ENCODE data around the gene ADARB2. TPM values are rescaled to one million over a fixed set of nuclear protein-coding genes. Genes with fewer than 3 reads are reported as not detected.

The ADARB2 gene
- total RNA-seq, 3 donors from 2014 or later: 0.31 to 4.2 TPM; not detected in 1

DNA sequence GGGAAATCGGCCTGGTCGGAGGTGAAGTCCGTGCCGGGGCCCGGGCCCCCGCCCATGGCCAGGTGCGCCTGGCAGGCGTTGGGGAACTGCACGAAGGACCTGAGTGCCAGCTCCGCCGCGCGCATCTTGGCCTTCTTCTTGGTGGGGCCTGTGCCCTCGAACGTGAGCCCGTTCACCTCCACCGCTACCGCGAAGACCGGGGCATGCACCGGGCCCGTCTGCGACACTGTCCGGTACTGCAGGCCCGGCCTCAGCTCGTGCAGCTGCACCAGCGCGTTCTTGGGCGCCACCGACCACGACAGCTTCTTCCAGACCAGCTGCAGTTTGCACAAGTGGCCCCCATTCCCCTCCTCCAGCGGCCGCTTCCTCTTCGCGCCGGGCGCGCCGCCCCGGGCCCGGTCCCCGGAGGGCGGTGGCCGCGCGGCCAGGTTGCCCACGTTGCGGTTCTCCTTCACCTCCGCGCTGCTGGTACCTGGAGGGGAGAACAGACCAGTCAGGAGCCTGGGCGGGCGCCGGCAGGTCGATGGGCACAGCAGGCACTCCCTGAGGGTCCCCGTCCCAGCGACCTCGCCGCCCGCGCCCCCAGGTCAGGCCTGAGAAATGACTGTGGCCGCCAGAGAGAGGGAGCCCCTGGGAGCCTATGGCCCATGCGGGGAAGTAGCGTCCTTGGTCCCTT, 373.7 kb downstream of the ADARB2 start:
- intact Hi-C loops (cut with DNase I, micrococcal nuclease): no loop called here
- no peak for ATAC-seq
- Histone ChIP-seq H3K4me1 (ENCODE audit: low read depth) (no peaks in the 10 kb centered on the region), H3K9me3 (no peaks in the 10 kb centered on the region), H3K4me3 (no peak overlapping the region), H3K36me3 (ENCODE audit: low read depth) (no peaks in the 10 kb centered on the region)
- TF ChIP-seq, protein P1, sequence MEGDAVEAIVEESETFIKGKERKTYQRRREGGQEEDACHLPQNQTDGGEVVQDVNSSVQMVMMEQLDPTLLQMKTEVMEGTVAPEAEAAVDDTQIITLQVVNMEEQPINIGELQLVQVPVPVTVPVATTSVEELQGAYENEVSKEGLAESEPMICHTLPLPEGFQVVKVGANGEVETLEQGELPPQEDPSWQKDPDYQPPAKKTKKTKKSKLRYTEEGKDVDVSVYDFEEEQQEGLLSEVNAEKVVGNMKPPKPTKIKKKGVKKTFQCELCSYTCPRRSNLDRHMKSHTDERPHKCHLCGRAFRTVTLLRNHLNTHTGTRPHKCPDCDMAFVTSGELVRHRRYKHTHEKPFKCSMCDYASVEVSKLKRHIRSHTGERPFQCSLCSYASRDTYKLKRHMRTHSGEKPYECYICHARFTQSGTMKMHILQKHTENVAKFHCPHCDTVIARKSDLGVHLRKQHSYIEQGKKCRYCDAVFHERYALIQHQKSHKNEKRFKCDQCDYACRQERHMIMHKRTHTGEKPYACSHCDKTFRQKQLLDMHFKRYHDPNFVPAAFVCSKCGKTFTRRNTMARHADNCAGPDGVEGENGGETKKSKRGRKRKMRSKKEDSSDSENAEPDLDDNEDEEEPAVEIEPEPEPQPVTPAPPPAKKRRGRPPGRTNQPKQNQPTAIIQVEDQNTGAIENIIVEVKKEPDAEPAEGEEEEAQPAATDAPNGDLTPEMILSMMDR (IDR thresholded peaks at IDR 0.05): no peak
- DNase-seq: no peak

DNA sequence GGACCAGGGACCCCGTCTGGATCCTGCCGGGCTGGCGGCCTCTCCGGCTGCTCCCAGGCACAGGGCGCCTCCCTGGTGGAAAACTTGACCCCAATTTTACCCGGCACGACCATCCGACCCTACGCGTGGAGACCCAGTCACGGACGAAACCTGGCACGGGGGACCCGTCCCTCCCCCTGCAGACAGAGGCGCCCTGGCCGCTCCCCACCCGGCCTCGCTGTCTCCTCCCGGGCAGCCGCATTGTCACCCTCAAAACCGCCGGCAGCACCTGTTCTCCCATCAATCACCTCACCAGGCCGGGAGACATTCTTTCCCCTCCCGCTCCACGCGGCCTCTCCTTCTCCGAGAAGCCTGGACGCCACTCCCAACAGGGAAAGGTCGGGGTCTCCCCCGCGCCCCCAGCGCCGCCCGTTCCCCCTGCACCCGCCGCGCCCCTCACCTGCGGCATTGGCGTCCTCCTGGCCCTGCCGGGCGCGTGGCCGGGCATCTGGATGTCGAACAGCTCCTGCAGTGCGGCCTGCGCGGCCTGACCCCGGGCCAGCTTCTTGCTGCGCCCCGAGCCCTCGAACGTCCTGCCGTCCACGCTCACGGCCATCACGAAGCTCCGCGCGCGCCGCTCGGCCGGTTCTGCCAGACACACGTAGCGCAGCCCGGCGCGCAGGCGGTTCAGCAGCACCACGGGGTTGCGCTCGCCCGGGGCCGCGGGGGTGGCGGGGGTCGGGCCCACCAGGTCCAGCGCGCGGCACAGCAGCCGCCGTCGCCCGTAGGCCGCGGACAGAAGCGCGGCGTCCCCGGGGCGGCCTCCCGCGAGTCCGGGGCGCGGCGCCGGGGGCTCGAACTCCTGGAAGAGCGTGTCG, 374.5 kb downstream of the ADARB2 start:
- intact Hi-C loops (cut with DNase I, micrococcal nuclease): no loop called here
- no peak for DNase-seq
- TF ChIP-seq, protein P1 (IDR thresholded peaks at IDR 0.05): no peak

DNA sequence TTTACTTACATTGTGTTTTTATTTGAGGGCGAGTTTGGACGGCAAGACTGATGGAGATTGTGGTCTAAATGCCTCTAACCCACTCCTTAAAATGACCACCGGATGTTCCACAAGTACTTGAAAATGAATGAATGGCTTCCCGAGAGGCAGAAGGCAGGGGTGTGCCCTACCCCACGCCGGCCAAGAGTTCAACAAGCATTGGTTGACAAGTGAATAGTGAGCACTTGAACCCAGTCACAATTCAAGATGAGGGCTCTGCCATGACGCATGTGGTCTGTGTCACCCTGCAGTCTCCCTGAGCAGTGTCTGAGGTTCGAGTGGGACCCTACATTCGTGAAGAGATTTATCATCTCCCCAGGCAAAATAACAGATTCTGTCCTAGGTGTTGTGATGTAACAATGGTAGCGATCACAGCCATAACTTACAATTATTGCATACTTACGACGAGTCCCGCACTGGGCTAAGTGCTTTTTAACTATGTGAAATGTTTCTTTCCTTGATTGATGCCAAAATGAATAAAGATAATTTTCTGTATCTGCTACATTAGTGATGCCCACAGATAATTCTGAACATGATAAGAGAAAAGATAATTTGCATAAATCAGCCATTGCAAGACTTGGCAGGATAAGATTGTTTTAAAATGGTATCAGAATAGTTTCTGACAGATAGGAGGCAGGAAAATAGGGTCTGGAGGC, 375.8 kb downstream of the ADARB2 start:
- Histone ChIP-seq H3K36me3 (ENCODE audit: low read depth) (no peaks in the 10 kb centered on the region), H3K9me3 (no peaks in the 10 kb centered on the region), H3K4me3 (no peak overlapping the region), H3K4me1 (ENCODE audit: low read depth) (no peaks in the 10 kb centered on the region)
- ATAC-seq (no peak), DNase-seq (no peak)
- TF ChIP-seq, protein P1 (IDR thresholded peaks at IDR 0.05): no peak
- intact Hi-C loops (cut with DNase I, micrococcal nuclease): no loop called here

More for the DNA sequence above, 374.5 kb downstream of the ADARB2 start:
- Histone ChIP-seq H3K4me3 (no peak overlapping the region), H3K9me3 (no peaks in the 10 kb centered on the region), H3K4me1 (ENCODE audit: low read depth) (no peaks in the 10 kb centered on the region), H3K36me3 (ENCODE audit: low read depth) (no peaks in the 10 kb centered on the region)
- ATAC-seq: no peak

DNA sequence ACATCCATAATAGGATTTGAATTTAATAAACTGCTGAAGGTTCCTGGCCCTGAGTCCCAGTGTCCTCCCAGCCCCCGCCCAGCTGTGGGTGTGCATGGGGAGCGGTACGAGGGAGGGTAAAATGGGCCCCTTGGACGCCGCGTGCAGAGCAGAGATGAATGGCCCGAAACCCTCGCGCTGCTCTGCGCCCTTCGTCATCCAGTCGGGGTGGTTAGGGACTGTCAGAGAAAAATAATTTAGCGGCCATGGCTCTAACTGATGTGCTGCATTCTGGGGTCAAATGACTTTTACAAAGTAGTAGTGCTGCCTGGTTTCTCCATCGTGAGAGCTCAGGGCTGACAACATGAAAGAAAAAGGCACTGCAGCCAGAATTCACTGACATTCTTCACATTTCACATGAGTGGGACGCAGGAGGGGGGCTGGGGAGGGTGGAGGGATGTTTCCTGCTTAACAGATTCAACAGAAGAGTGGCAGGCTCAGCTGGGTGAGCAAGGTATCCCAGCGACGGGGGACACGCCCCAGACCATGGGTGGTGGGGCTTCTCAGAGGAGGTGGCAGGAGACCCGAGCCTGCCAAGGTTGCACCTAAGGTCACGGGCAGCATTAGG, 376.7 kb downstream of the ADARB2 start:
- TF ChIP-seq, protein P1 (IDR thresholded peaks at IDR 0.05): no peak
- DNase-seq (no peak), ATAC-seq (no peak)
- Histone ChIP-seq H3K4me1 (ENCODE audit: low read depth) (no peaks in the 10 kb centered on the region), H3K36me3 (ENCODE audit: low read depth) (no peaks in the 10 kb centered on the region), H3K4me3 (no peak overlapping the region), H3K9me3 (no peaks in the 10 kb centered on the region)
- intact Hi-C loops (cut with DNase I, micrococcal nuclease): no loop called here

DNA sequence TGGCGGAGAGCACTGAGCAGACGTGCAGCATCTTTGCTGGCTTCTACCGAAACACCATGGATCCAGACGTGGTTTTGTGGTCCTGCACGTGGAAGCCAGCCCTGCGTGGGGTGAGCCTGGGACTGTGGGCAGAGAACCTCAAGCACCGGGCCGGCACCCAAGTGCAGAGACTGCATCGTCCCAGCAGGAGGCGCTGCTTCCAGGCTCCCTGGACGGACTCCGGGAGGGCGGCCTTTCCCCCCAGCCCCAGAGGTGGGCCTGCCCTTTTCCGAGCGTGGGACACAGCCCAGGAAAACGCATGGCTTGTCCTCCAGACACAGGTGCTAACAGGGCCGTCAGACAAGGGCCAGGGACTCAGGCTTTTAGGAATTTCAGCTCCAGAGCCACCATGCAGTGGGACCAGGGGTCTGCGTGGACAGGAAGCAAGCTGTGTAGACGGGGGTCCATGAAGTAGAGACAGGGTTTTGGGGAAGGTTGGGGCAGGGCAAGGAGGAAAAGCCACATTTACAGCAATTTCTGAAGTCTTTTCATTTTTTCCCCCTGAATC, 377.2 kb downstream of the ADARB2 start:
- TF ChIP-seq, protein P1 (IDR thresholded peaks at IDR 0.05): no peak
- intact Hi-C loops (cut with DNase I, micrococcal nuclease): no loop called here
- H3K4me3 ChIP-seq: no peak overlapping the region
- H3K36me3 ChIP-seq (ENCODE audit: low read depth): no peaks in the 10 kb centered on the region
- ATAC-seq (no peak), DNase-seq (no peak)
- H3K9me3 ChIP-seq: no peaks in the 10 kb centered on the region
- H3K4me1 ChIP-seq (ENCODE audit: low read depth): no peaks in the 10 kb centered on the region
